Stimulated activated CD4-positive, alpha-beta T cell treated with anti-CD3 and anti-CD28 coated beads, Interleukin-12 subunit alpha, Interleukin-12 subunit beta, amount 100 ng/mL, for 24 hours (primary cell): Measurements from ENCODE around the gene TEX53.

Source experiments
- DNase-seq, 2 experiments: peaks; one replicate each; pipeline ENCODE4 v3.0.0-alpha.2; 2020; ENCODE audit warnings: low read depth in 2 of 2

The TEX53 gene

GRCh38 chr9:114606597-114607207 is 50.9 kb downstream of the TEX53 start:
- no peak for DNase-seq
